ENCODE data around the gene CWH43.

DNA sequence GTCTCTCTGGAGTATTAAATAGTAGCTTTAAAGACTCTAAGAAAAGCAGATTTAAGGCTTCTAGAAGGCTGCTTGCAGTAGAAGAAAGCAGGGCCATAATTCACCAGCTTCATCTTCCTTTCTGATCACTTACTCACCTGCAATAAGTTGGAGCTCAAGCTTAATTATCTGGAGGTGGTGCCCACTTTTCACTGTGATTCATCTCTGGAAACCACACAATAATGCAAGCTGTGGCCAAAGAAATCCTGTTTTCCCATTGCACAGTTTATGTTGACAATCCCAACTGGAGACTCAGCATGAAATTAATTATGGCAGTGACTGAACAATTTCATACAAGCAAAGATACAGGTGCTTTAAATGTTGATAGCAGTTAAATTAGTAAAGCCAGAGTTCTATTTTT, 14.7 kb downstream of the CWH43 start:
- TF ChIP-seq, protein P1, sequence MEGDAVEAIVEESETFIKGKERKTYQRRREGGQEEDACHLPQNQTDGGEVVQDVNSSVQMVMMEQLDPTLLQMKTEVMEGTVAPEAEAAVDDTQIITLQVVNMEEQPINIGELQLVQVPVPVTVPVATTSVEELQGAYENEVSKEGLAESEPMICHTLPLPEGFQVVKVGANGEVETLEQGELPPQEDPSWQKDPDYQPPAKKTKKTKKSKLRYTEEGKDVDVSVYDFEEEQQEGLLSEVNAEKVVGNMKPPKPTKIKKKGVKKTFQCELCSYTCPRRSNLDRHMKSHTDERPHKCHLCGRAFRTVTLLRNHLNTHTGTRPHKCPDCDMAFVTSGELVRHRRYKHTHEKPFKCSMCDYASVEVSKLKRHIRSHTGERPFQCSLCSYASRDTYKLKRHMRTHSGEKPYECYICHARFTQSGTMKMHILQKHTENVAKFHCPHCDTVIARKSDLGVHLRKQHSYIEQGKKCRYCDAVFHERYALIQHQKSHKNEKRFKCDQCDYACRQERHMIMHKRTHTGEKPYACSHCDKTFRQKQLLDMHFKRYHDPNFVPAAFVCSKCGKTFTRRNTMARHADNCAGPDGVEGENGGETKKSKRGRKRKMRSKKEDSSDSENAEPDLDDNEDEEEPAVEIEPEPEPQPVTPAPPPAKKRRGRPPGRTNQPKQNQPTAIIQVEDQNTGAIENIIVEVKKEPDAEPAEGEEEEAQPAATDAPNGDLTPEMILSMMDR (IDR thresholded peaks at IDR 0.05 in 8 of 11, conservative IDR thresholded peaks at IDR 0.05 in 3 of 11): no peak
- no peak for TF ChIP-seq POLR2A (IDR thresholded peaks at IDR 0.05)

Data from spleen (tissue), 7 donors.